Right atrium auricular region (tissue), 2 donors: Measurements from ENCODE around the gene FANCC. TPM values are rescaled to one million over a fixed set of nuclear protein-coding genes. Genes with fewer than 3 reads are reported as not detected.

ENCODE experiments used
- DNase-seq: peaks from one replicate; pipeline ENCODE4 v3.0.0-alpha.2; 2019; ENCODE audit warnings: low spot score
- H3K27ac ChIP-seq, 2 donors: fragments of 200-600 bp; sonication (generic); 1 replicate in 1 of 2; 2 replicates in 1 of 2; pipeline ENCODE4 v1.5.1; 2016 to 2019
- H3K27me3 ChIP-seq, 2 donors: fragments of 200-600 bp; sonication (generic); one replicate each; pipeline versions ENCODE4 v1.5.1 to v1.6.0; 2017 to 2019
- H3K36me3 ChIP-seq: fragments of 200-600 bp; sonication (generic); one replicate; pipeline ENCODE4 v1.5.1; 2016
- H3K4me1 ChIP-seq, 2 donors: fragments of 200-600 bp; sonication (generic); one replicate each; pipeline versions ENCODE4 v1.5.1 to v1.6.0; 2017 to 2019
- H3K4me3 ChIP-seq, 2 donors: fragments of 200-600 bp; sonication (generic); 1 replicate in 1 of 2; 2 replicates in 1 of 2; pipeline ENCODE4 v1.5.1; 2017 to 2019; ENCODE audit warnings: mild to moderate bottlenecking in 1 of 2, moderate library complexity in 1 of 2
- H3K9me3 ChIP-seq, 2 donors: fragments of 200-600 bp; sonication (generic); one replicate each; pipeline ENCODE4 v1.5.1; 2019
- total RNA-seq, 2 donors: library from RNA; depleted of rRNA; stranded (reverse); fragments of >200 nt; gene quantifications; one replicate each; pipeline ENCODE4 v1.1.0, GENCODE V29; 2016
- TF ChIP-seq, protein P1 (sequence below), 2 donors: fragments of 200-600 bp; sonication (generic); IDR thresholded peaks; one replicate each; pipeline ENCODE4 v1.5.1; 2019; ENCODE audit warnings: antibody characterized with exemption in 2 of 2

FANCC gene
- total RNA-seq, 2 donors from 2014 or later, result 1.8 to 6.2 TPM

GRCh38 chr9:95100071-95100627 lies 217.4 kb downstream of the FANCC start:
- DNase-seq, result no peak
- Histone ChIP-seq H3K27ac (peak overlapping the region in 1 of 2 donors; percentile 67), H3K9me3 (no peaks in the 10 kb centered on the region), H3K4me3 (no peak overlapping the region), H3K4me1 (peaks cover 0 to 90% of the 10 kb centered on the region in 2 donors), H3K27me3 (no peaks in the 10 kb centered on the region), H3K36me3 (peaks cover 33% of the 10 kb centered on the region)
- TF ChIP-seq, protein P1, sequence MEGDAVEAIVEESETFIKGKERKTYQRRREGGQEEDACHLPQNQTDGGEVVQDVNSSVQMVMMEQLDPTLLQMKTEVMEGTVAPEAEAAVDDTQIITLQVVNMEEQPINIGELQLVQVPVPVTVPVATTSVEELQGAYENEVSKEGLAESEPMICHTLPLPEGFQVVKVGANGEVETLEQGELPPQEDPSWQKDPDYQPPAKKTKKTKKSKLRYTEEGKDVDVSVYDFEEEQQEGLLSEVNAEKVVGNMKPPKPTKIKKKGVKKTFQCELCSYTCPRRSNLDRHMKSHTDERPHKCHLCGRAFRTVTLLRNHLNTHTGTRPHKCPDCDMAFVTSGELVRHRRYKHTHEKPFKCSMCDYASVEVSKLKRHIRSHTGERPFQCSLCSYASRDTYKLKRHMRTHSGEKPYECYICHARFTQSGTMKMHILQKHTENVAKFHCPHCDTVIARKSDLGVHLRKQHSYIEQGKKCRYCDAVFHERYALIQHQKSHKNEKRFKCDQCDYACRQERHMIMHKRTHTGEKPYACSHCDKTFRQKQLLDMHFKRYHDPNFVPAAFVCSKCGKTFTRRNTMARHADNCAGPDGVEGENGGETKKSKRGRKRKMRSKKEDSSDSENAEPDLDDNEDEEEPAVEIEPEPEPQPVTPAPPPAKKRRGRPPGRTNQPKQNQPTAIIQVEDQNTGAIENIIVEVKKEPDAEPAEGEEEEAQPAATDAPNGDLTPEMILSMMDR (IDR thresholded peaks at IDR 0.05), result no peak

- H3K27ac ChIP-seq, result peak overlapping the region in 1 of 2 donors; percentile 67
- H3K36me3 ChIP-seq, result peaks cover 35% of the 10 kb centered on the region
- H3K4me1 ChIP-seq, result peaks cover 0 to 88% of the 10 kb centered on the region in 2 donors
- H3K4me3 ChIP-seq, result no peak overlapping the region
- H3K27me3 ChIP-seq, result no peaks in the 10 kb centered on the region
- H3K9me3 ChIP-seq, result no peaks in the 10 kb centered on the region
- no peak for DNase-seq
- TF ChIP-seq, protein P1 (IDR thresholded peaks at IDR 0.05), result no peak
These were observed 218.0 kb downstream of the FANCC start for GRCh38 chr9:95099321-95100070.

GRCh38 chr9:95098391-95098921 lies 219.1 kb downstream of the FANCC start:
- Histone ChIP-seq H3K27ac (peak overlapping the region; percentile 15 to 67), H3K4me1 (peaks cover 0 to 88% of the 10 kb centered on the region in 2 donors), H3K36me3 (peaks cover 44% of the 10 kb centered on the region), H3K9me3 (no peaks in the 10 kb centered on the region), H3K27me3 (no peaks in the 10 kb centered on the region), H3K4me3 (no peak overlapping the region)
- no peak for DNase-seq
- TF ChIP-seq, protein P1 (IDR thresholded peaks at IDR 0.05), result no peak

DNA sequence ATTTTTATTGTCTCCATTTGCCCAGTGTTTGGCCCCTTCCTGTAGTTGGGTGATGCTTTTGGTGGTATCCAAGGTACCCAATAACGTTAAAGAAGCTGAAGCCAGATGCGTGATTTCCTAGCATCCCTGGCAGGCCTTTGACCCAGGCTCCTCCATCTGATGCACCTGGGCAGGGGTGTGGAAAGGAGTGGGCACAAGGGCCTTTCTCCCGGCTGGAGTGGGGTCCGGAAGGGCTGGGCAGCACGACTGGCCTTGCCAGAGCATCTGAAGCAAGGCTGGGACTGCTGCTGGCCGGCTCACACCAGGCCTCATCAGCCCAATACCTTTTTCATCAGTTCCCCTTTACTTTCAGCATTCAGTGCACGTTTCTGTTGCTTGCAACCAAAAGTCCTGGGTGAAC lies 220.2 kb downstream of the FANCC start:
- H3K27me3 ChIP-seq, result no peaks in the 10 kb centered on the region
- no peaks in the 10 kb centered on the region for H3K9me3 ChIP-seq
- H3K4me1 ChIP-seq, result peaks cover 0 to 88% of the 10 kb centered on the region in 2 donors
- no peak overlapping the region for H3K4me3 ChIP-seq
- no peak for DNase-seq
- no peak overlapping the region for H3K27ac ChIP-seq
- H3K36me3 ChIP-seq, result peaks cover 41% of the 10 kb centered on the region
- TF ChIP-seq, protein P1 (IDR thresholded peaks at IDR 0.05), result no peak

- Histone ChIP-seq H3K9me3 (no peaks in the 10 kb centered on the region), H3K27ac (peak overlapping the region; percentile 30 to 63), H3K4me3 (no peak overlapping the region), H3K4me1 (peaks cover 0 to 88% of the 10 kb centered on the region in 2 donors), H3K36me3 (peaks cover 37% of the 10 kb centered on the region), H3K27me3 (no peaks in the 10 kb centered on the region)
- TF ChIP-seq, protein P1 (IDR thresholded peaks at IDR 0.05), result no peak
- no peak for DNase-seq
These were observed 220.7 kb downstream of the FANCC start for GRCh38 chr9:95096807-95097206.
